Esophagus muscularis mucosa (tissue), 4 donors: ENCODE data around the gene ONECUT3. TPM values are rescaled to one million over a fixed set of nuclear protein-coding genes. Genes with fewer than 3 reads are reported as not detected.

Experiments used
- DNase-seq: peaks from one replicate; pipeline ENCODE4 v3.0.0-alpha.2; 2017; ENCODE audit errors: extremely low spot score
- H3K27ac ChIP-seq, 4 donors: fragments of 200-600 bp; sonication (generic); replicated peaks in 1 of 4; 1 replicate in 3 of 4; 2 replicates in 1 of 4; pipeline ENCODE4 v1.5.1; 2016 to 2019; ENCODE audit warnings: mild to moderate bottlenecking in 1 of 4
- H3K27me3 ChIP-seq, 4 donors: fragments of 200-600 bp; sonication (generic); one replicate each; pipeline versions ENCODE4 v1.5.1 to v1.6.0; 2016 to 2019
- H3K36me3 ChIP-seq, 4 donors: fragments of 200-600 bp; sonication (generic); one replicate each; pipeline ENCODE4 v1.5.1; 2016 to 2019
- H3K4me1 ChIP-seq, 4 donors: fragments of 200-600 bp; sonication (generic); one replicate each; pipeline ENCODE4 v1.5.1; 2016 to 2019
- H3K4me3 ChIP-seq, 4 donors: fragments of 200-600 bp; sonication (generic); 1 replicate in 2 of 4; 2 replicates in 2 of 4; pipeline ENCODE4 v1.5.1; 2016 to 2019; ENCODE audit warnings: mild to moderate bottlenecking in 4 of 4, moderate library complexity in 1 of 4
- H3K9me3 ChIP-seq, 4 donors: fragments of 200-600 bp; sonication (generic); 1 replicate in 3 of 4; 2 replicates in 1 of 4; pipeline ENCODE4 v1.5.1; 2016 to 2019
- CTCF ChIP-seq, 3 experiments: fragments of 200-600 bp in 2 of 3; fragments of 450-650 bp in 1 of 3; sonication (generic) in 2 of 3; IDR thresholded peaks; one replicate each; pipeline ENCODE4 v1.5.1; 2017 to 2019; ENCODE audit warnings: antibody characterized with exemption in 3 of 3, mild to moderate bottlenecking in 2 of 3, moderate library complexity in 1 of 3
- EP300 ChIP-seq: sonication (generic); formaldehyde crosslinking; IDR thresholded peaks from one replicate; pipeline ENCODE4 v1.6.1; 2017; ENCODE audit warnings: antibody characterized with exemption
- POLR2A ChIP-seq: fragments of 450-650 bp; IDR thresholded peaks from one replicate; pipeline ENCODE4 v1.6.1; 2017; ENCODE audit warnings: antibody characterized with exemption, moderate library complexity, mild to moderate bottlenecking, low read depth
- POLR2AphosphoS5 ChIP-seq, 2 donors: sonication (generic); formaldehyde crosslinking; IDR thresholded peaks; one replicate each; pipeline ENCODE4 v1.6.1; 2017; ENCODE audit warnings: antibody characterized with exemption in 2 of 2
- WGBS: methylation state at CpG from one replicate; pipeline ENCODE4 v1.1.5; 2018; 5-methylcytosine and 5-hydroxymethylcytosine counted together
- intact Hi-C: fragments of 100-400 bp; cut with DNase I; formaldehyde crosslinking; loops from one replicate; pipeline ENCODE4 v1.15.1; 2023
- total RNA-seq, 4 donors: library from RNA; depleted of rRNA; stranded (reverse); fragments of >200 nt; gene quantifications; one replicate each; pipeline versions ENCODE4 v1.1.0 to v1.2.1, GENCODE V29; 2016

Gene ONECUT3
- total RNA-seq, 4 donors from 2014 or later, result not detected

DNA sequence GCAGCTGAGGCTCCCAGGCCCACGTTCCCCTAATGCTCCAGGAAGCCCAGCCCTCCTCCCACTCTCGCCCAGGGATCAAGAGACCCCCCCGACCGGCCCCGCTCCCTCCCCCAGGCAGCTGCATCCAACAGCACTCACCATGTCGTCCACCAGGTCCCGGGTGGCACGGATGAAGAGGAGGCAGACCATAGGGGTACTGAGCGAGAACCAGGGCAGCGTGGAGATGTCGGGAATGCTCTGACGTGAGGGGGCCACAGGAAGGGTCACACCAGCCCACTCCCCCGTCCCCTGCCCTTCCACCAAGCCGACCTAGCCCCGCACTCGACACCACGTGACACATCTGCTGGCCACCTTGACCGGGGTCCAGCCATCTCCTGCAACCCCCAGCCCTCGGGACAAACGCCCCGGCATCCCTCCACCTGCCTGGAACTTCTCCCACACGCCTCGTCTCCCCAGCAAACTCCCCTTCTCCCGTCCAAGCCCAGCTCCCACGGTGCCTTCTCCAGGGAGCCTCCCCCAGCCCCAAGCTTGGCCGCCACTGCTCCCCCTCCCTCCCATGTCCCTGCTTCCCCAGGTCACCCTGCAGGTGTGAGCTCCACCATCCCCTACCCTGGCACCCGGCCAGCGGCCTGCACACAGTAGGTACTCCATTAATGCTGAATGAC, 53.9 kb downstream of the ONECUT3 start:
- TF ChIP-seq CTCF (IDR thresholded peaks at IDR 0.05) (no peak), POLR2AphosphoS5 (IDR thresholded peaks at IDR 0.05) (no peak), POLR2A (no peak), EP300 (no peak)
- intact Hi-C loops, result no loop called here
- no peak overlapping the region for H3K4me3 ChIP-seq
- no peak overlapping the region for H3K27ac ChIP-seq
- H3K4me1 ChIP-seq, result peaks cover 8 to 11% (median 10%) of the 10 kb centered on the region in 4 donors
- 63% methylated on average over 21 of the region's 28 CpGs for WGBS
- no peaks in the 10 kb centered on the region for H3K36me3 ChIP-seq
- H3K27me3 ChIP-seq, result no peaks in the 10 kb centered on the region
- no peak for DNase-seq
- H3K9me3 ChIP-seq, result no peaks in the 10 kb centered on the region

GRCh38 chr19:1807695-1808394, 54.5 kb downstream of the ONECUT3 start:
- Histone ChIP-seq H3K27ac (no peak overlapping the region), H3K4me3 (no peak overlapping the region), H3K27me3 (no peaks in the 10 kb centered on the region), H3K4me1 (peaks cover 10 to 16% (median 15%) of the 10 kb centered on the region in 4 donors), H3K36me3 (no peaks in the 10 kb centered on the region), H3K9me3 (no peaks in the 10 kb centered on the region)
- WGBS, result 69% methylated on average over 28 of the region's 30 CpGs
- intact Hi-C loops, result no loop called here
- no peak for TF ChIP-seq POLR2AphosphoS5 (IDR thresholded peaks at IDR 0.05)
- no peak for TF ChIP-seq CTCF (IDR thresholded peaks at IDR 0.05)
- TF ChIP-seq EP300, result no peak
- no peak for TF ChIP-seq POLR2A
- DNase-seq, result no peak

DNA sequence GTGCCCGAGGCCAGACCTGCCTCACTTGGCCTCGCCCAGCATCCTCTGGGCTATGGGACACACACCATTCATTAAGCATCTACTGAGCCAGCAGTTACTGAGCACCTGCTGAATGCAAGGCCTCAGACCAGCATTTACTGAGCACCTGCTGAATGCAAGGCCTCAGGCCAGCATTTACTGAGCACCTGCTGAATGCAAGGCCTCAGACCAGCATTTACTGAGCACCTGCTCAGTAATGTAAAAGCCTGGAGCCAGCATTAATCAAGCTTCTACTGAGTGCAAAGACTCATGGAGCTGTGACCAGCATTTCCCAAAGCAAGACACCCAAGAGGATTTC, 55.1 kb downstream of the ONECUT3 start:
- H3K27me3 ChIP-seq, result no peaks in the 10 kb centered on the region
- no peaks in the 10 kb centered on the region for H3K36me3 ChIP-seq
- no peak for TF ChIP-seq EP300
- TF ChIP-seq POLR2AphosphoS5 (IDR thresholded peaks at IDR 0.05), result no peak
- no peak for TF ChIP-seq CTCF (IDR thresholded peaks at IDR 0.05)
- TF ChIP-seq POLR2A, result no peak
- H3K9me3 ChIP-seq, result no peaks in the 10 kb centered on the region
- intact Hi-C loops, result no loop called here
- no CpG with 5 or more reads among the region's 2 CpGs for WGBS
- no peak overlapping the region for H3K27ac ChIP-seq
- DNase-seq, result no peak
- H3K4me1 ChIP-seq, result peaks cover 15 to 22% (median 20%) of the 10 kb centered on the region in 4 donors
- H3K4me3 ChIP-seq, result no peak overlapping the region

- no peak for TF ChIP-seq POLR2A
- no peak for TF ChIP-seq CTCF (IDR thresholded peaks at IDR 0.05)
- no peak for TF ChIP-seq EP300
- TF ChIP-seq POLR2AphosphoS5 (IDR thresholded peaks at IDR 0.05), result no peak
- intact Hi-C loops, result no loop called here
- no peak for DNase-seq
- Histone ChIP-seq H3K4me3 (no peak overlapping the region), H3K4me1 (peaks cover 15 to 26% (median 24%) of the 10 kb centered on the region in 4 donors), H3K27ac (no peak overlapping the region), H3K27me3 (no peaks in the 10 kb centered on the region), H3K9me3 (no peaks in the 10 kb centered on the region), H3K36me3 (peaks cover 0 to 4% (median 1%) of the 10 kb centered on the region in 4 donors)
- WGBS, result 85% methylated on average over 13 of the region's 18 CpGs
Observed at GRCh38 chr19:1809678-1810077, 56.4 kb downstream of the ONECUT3 start.
